Measurements from ENCODE around the gene EIF4A3.

Gene EIF4A3

DNA sequence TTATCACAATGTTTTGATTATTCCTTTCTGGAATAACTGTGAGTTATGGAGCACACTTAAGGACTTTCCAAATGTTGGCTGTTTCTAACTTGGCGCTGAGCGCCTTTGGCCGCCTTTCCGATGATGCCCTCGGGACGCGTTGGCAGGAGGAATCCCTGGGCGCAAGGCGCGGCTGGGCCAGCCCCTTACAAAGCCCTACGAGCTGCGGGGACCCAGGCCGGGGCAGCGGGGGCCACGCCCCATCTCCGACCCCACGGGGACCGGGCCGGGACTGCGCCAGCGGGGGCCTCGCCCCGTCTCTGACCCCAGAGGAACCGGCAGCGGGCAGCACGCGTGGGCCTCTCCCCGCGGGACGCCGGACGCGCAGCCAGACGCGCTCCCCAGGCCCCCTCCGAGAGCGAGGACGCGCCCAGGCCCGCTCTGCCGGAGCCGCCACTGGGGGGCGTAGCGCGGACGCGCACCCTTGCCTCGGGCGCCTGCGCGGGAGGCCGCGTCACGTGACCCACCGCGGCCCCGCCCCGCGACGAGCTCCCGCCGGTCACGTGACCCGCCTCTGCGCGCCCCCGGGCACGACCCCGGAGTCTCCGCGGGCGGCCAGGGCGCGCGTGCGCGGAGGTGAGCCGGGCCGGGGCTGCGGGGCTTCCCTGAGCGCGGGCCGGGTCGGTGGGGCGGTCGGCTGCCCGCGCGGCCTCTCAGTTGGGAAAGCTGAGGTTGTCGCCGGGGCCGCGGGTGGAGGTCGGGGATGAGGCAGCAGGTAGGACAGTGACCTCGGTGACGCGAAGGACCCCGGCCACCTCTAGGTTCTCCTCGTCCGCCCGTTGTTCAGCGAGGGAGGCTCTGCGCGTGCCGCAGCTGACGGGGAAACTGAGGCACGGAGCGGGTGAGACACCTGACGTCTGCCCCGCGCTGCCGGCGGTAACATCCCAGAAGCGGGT is 45.6 kb downstream of the EIF4A3 start, which contains the start of gene GAA:
Gene GAA, plus strand, starts transcription at position 571 of the 935 bp plus-strand sequence. CDS start 3,006 bp downstream, outside the sequence.
- H2AK5ac ChIP-seq (ENCODE audit: low read length): peak within 1 kb of the TSS; percentile 75
- no peaks in the 10 kb centered on the region for H3K36me3 ChIP-seq (ENCODE audit: control insufficient read depth in 1 of 2, insufficient read depth in 2 of 2, low read length in 2 of 2)
- peak within 1 kb of the TSS; percentile 99 for H3K14ac ChIP-seq (ENCODE audit: low read length)
- peak within 1 kb of the TSS; percentile 90 for H3K4me2 ChIP-seq (ENCODE audit: low read length)
- no peak within 1 kb of the TSS for H3K23ac ChIP-seq (ENCODE audit: low read length)
- peak within 1 kb of the TSS; percentile 88 for H3K4me3 ChIP-seq (ENCODE audit: low read depth, low read length)
- H3K9ac ChIP-seq (ENCODE audit: low read length): peak within 1 kb of the TSS; percentile 93
- no CpG with 5 or more reads among the region's 114 CpGs for WGBS (ENCODE audit: extremely low coverage, insufficient coverage, insufficient read length)
- H3K27me3 ChIP-seq (ENCODE audit: insufficient read depth, low read length): no peaks in the 10 kb centered on the region
- H2AFZ ChIP-seq (ENCODE audit: insufficient read depth, low read length, poor library complexity): peak within 1 kb of the TSS; percentile 96
- DNase-seq: peak; percentile 70 to 94
- peaks cover 8% of the 10 kb centered on the region for H3K79me1 ChIP-seq (ENCODE audit: low read length)
- H2BK120ac ChIP-seq (ENCODE audit: insufficient read depth, low read length, poor library complexity): peak within 1 kb of the TSS; percentile 90
- peak within 1 kb of the TSS; percentile 94 for H4K91ac ChIP-seq (ENCODE audit: low read depth, low read length)
- H2BK12ac ChIP-seq (ENCODE audit: low read length): peak within 1 kb of the TSS; percentile 50
- H3K79me2 ChIP-seq (ENCODE audit: control insufficient read depth, insufficient read depth, low read length, poor library complexity): peaks cover 11% of the 10 kb centered on the region
- H4K8ac ChIP-seq (ENCODE audit: low read depth, low read length): peak within 1 kb of the TSS; percentile 99
- peak within 1 kb of the TSS; percentile 97 for H3K18ac ChIP-seq (ENCODE audit: low read length)
- H3K4ac ChIP-seq (ENCODE audit: low read depth, low read length): peak within 1 kb of the TSS; percentile 80
- peak within 1 kb of the TSS; percentile 78 for H2BK5ac ChIP-seq (ENCODE audit: low read depth, low read length, poor library complexity)
- H4K12ac ChIP-seq (ENCODE audit: low read depth, low read length): peak within 1 kb of the TSS; percentile 97
- H3K4me1 ChIP-seq (ENCODE audit: control insufficient read depth in 1 of 2, insufficient read depth in 2 of 2, low read length in 2 of 2): peaks cover 12 to 21% of the 10 kb centered on the region in 2 experiments
- peaks cover 3% of the 10 kb centered on the region for H3K9me3 ChIP-seq (ENCODE audit: insufficient read depth, low read depth, low read length)
- no peak within 1 kb of the TSS for H3K27ac ChIP-seq (ENCODE audit: low read depth, low read length)

DNA sequence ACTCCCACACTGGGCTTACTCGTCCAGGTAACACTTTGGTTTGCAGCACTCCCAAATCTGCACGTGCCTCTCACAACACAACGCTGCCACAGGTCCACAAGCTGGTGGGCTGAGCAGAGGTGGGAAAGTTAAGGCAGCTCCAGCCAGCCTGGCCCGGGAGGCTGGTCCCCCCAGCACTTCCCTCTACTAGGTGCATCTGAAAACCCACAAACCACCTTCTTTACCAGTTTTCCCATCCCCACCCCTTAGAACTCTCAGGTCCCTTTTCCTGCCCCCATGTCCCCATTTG is 46.9 kb downstream of the EIF4A3 start:
- no peak overlapping the region for H3K23ac ChIP-seq (ENCODE audit: low read length)
- no peak overlapping the region for H3K27ac ChIP-seq (ENCODE audit: low read depth, low read length)
- peaks cover 8% of the 10 kb centered on the region for H3K79me1 ChIP-seq (ENCODE audit: low read length)
- no peaks in the 10 kb centered on the region for H3K36me3 ChIP-seq (ENCODE audit: control insufficient read depth in 1 of 2, insufficient read depth in 2 of 2, low read length in 2 of 2)
- no peak overlapping the region for H2BK120ac ChIP-seq (ENCODE audit: insufficient read depth, low read length, poor library complexity)
- no peak overlapping the region for H4K91ac ChIP-seq (ENCODE audit: low read depth, low read length)
- no peak overlapping the region for H3K9ac ChIP-seq (ENCODE audit: low read length)
- H3K79me2 ChIP-seq (ENCODE audit: control insufficient read depth, insufficient read depth, low read length, poor library complexity): peaks cover 11% of the 10 kb centered on the region
- H4K8ac ChIP-seq (ENCODE audit: low read depth, low read length): no peak overlapping the region
- H2BK5ac ChIP-seq (ENCODE audit: low read depth, low read length, poor library complexity): no peak overlapping the region
- peaks cover 12 to 21% of the 10 kb centered on the region in 2 experiments for H3K4me1 ChIP-seq (ENCODE audit: control insufficient read depth in 1 of 2, insufficient read depth in 2 of 2, low read length in 2 of 2)
- no peak overlapping the region for H2AFZ ChIP-seq (ENCODE audit: insufficient read depth, low read length, poor library complexity)
- no peak overlapping the region for H3K4me2 ChIP-seq (ENCODE audit: low read length)
- no peaks in the 10 kb centered on the region for H3K27me3 ChIP-seq (ENCODE audit: insufficient read depth, low read length)
- no peak overlapping the region for H3K14ac ChIP-seq (ENCODE audit: low read length)
- H2BK12ac ChIP-seq (ENCODE audit: low read length): no peak overlapping the region
- no peak for DNase-seq
- no peak overlapping the region for H3K18ac ChIP-seq (ENCODE audit: low read length)
- no peak overlapping the region for H3K4ac ChIP-seq (ENCODE audit: low read depth, low read length)
- no CpG with 5 or more reads among the region's 4 CpGs for whole genome bisulfite sequencing (ENCODE audit: extremely low coverage, insufficient coverage, insufficient read length)
- peaks cover 3% of the 10 kb centered on the region for H3K9me3 ChIP-seq (ENCODE audit: insufficient read depth, low read depth, low read length)
- H3K4me3 ChIP-seq (ENCODE audit: low read depth, low read length): peak overlapping the region; percentile 37
- H4K12ac ChIP-seq (ENCODE audit: low read depth, low read length): peak overlapping the region; percentile 3
- no peak overlapping the region for H2AK5ac ChIP-seq (ENCODE audit: low read length)

- no peaks in the 10 kb centered on the region for H3K27me3 ChIP-seq (ENCODE audit: insufficient read depth, low read length)
- peaks cover 12 to 18% of the 10 kb centered on the region in 2 experiments for H3K4me1 ChIP-seq (ENCODE audit: control insufficient read depth in 1 of 2, insufficient read depth in 2 of 2, low read length in 2 of 2)
- no peak overlapping the region for H2BK120ac ChIP-seq (ENCODE audit: insufficient read depth, low read length, poor library complexity)
- no peak overlapping the region for H2AK5ac ChIP-seq (ENCODE audit: low read length)
- no peaks in the 10 kb centered on the region for H3K36me3 ChIP-seq (ENCODE audit: control insufficient read depth in 1 of 2, insufficient read depth in 2 of 2, low read length in 2 of 2)
- no peak overlapping the region for H3K9ac ChIP-seq (ENCODE audit: low read length)
- H3K14ac ChIP-seq (ENCODE audit: low read length): no peak overlapping the region
- no peak overlapping the region for H3K18ac ChIP-seq (ENCODE audit: low read length)
- peaks cover 8% of the 10 kb centered on the region for H3K79me1 ChIP-seq (ENCODE audit: low read length)
- WGBS (ENCODE audit: extremely low coverage, insufficient coverage, insufficient read length): no CpG with 5 or more reads among the region's 27 CpGs
- no peak overlapping the region for H3K23ac ChIP-seq (ENCODE audit: low read length)
- H4K8ac ChIP-seq (ENCODE audit: low read depth, low read length): no peak overlapping the region
- no peak overlapping the region for H3K4ac ChIP-seq (ENCODE audit: low read depth, low read length)
- H2BK5ac ChIP-seq (ENCODE audit: low read depth, low read length, poor library complexity): no peak overlapping the region
- no peak for DNase-seq
- peak overlapping the region; percentile 3 for H4K12ac ChIP-seq (ENCODE audit: low read depth, low read length)
- peaks cover 3% of the 10 kb centered on the region for H3K9me3 ChIP-seq (ENCODE audit: insufficient read depth, low read depth, low read length)
- no peak overlapping the region for H3K4me2 ChIP-seq (ENCODE audit: low read length)
- no peak overlapping the region for H2BK12ac ChIP-seq (ENCODE audit: low read length)
- no peak overlapping the region for H4K91ac ChIP-seq (ENCODE audit: low read depth, low read length)
- H3K4me3 ChIP-seq (ENCODE audit: low read depth, low read length): peak overlapping the region; percentile 37
- H3K79me2 ChIP-seq (ENCODE audit: control insufficient read depth, insufficient read depth, low read length, poor library complexity): peaks cover 11% of the 10 kb centered on the region
- H3K27ac ChIP-seq (ENCODE audit: low read depth, low read length): no peak overlapping the region
- no peak overlapping the region for H2AFZ ChIP-seq (ENCODE audit: insufficient read depth, low read length, poor library complexity)
Measured at GRCh38 chr17:80099291-80100034, 47.5 kb downstream of the EIF4A3 start.

DNA sequence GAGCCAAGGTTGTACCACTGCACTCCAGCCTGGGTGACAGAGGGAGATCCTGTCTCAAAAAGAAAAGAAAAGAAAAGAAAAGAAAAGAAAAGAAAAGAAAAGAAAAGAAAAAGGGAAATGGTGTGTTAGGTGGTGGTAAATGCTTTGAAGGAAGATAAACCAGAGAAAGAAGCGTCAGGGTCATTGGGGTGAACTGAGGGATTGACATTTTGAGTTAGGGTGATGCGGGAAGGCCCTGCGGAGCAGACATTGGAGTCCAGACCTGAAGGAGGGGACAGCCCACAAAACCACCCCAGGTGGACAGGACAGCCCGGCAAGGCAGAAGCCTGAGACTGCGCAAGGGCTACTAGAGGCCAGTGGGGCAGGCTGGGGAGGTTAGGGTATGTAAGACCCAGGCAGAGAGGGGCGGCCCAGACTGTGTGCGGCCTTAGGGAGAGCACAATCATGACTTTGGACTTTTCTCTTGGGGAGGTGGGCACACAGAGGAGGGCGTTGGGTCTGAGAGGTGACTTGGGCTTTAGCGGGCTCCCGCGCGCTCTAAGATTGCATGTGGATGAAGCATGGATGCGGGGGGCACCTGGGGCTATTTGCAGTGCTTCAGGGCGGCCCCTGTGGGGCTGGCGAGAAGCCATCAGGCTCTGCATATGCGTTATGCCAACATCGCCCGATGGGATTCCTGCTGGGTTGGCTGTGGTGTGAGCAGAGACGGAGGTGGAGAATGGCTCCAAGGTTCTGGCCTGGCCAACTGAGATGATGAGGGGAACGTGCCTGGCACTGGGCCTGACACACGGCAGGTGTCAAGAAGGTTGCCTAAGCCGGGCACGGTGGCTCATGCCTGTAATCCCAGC is 48.9 kb downstream of the EIF4A3 start:
- Histone ChIP-seq H2AK5ac (ENCODE audit: low read length) (no peak overlapping the region), H2BK120ac (ENCODE audit: insufficient read depth, low read length, poor library complexity) (no peak overlapping the region), H3K27me3 (ENCODE audit: insufficient read depth, low read length) (no peaks in the 10 kb centered on the region), H4K12ac (ENCODE audit: low read depth, low read length) (no peak overlapping the region), H4K91ac (ENCODE audit: low read depth, low read length) (no peak overlapping the region), H3K14ac (ENCODE audit: low read length) (no peak overlapping the region), H3K4me2 (ENCODE audit: low read length) (no peak overlapping the region), H3K4ac (ENCODE audit: low read depth, low read length) (no peak overlapping the region), H3K79me2 (ENCODE audit: control insufficient read depth, insufficient read depth, low read length, poor library complexity) (peaks cover 11% of the 10 kb centered on the region), H3K4me3 (ENCODE audit: low read depth, low read length) (no peak overlapping the region), H3K23ac (ENCODE audit: low read length) (no peak overlapping the region), H3K4me1 (ENCODE audit: control insufficient read depth in 1 of 2, insufficient read depth in 2 of 2, low read length in 2 of 2) (peaks cover 7 to 11% of the 10 kb centered on the region in 2 experiments), H2AFZ (ENCODE audit: insufficient read depth, low read length, poor library complexity) (no peak overlapping the region), H3K36me3 (ENCODE audit: control insufficient read depth in 1 of 2, insufficient read depth in 2 of 2, low read length in 2 of 2) (no peaks in the 10 kb centered on the region), H2BK12ac (ENCODE audit: low read length) (no peak overlapping the region), H3K9ac (ENCODE audit: low read length) (no peak overlapping the region), H2BK5ac (ENCODE audit: low read depth, low read length, poor library complexity) (no peak overlapping the region), H3K79me1 (ENCODE audit: low read length) (peaks cover 8% of the 10 kb centered on the region), H3K18ac (ENCODE audit: low read length) (no peak overlapping the region), H3K9me3 (ENCODE audit: insufficient read depth, low read depth, low read length) (peaks cover 3% of the 10 kb centered on the region), H4K8ac (ENCODE audit: low read depth, low read length) (no peak overlapping the region), H3K27ac (ENCODE audit: low read depth, low read length) (no peak overlapping the region)
- WGBS (ENCODE audit: extremely low coverage, insufficient coverage, insufficient read length): no CpG with 5 or more reads among the region's 23 CpGs
- no peak for DNase-seq

All from trophoblast cell (in vitro differentiated cells and primary cell).